IPS DF 4.7 (cell line): ENCODE data around the gene ULK1.

ENCODE experiments used
- DNase-seq: peaks from one replicate; pipeline ENCODE4 v3.0.0-alpha.2; 2013; ENCODE audit warnings: low spot score; ENCODE audit errors: extremely low read depth

Gene ULK1

GRCh38 chr12:131919366-131920156 is 25.1 kb downstream of the ULK1 start:
- DNase-seq, result no peak

DNA sequence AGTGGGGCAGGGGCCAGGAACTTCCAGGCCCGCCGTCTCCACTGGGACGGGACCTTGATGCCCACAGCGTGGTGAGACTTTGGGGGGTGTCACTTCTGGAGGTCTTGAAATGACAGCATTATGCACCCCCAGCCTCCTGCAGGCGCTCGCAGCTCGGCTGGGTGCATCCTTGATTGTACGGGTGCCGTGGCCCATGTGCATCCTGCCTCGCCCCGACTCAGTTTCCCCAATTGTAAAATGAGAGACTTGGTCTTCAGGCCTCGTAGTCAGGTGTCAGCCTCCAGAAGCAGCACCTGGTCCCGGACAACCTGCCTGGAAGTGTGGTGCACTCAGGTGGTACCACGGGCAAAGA is 25.7 kb downstream of the ULK1 start:
- no peak for DNase-seq

- DNase-seq, result no peak
Observed at GRCh38 chr12:131920902-131921840, 26.7 kb downstream of the ULK1 start.

GRCh38 chr12:131921866-131922769 is 27.7 kb downstream of the ULK1 start:
- no peak for DNase-seq

GRCh38 chr12:131922772-131923171 is 28.4 kb downstream of the ULK1 start:
- no peak for DNase-seq

DNA sequence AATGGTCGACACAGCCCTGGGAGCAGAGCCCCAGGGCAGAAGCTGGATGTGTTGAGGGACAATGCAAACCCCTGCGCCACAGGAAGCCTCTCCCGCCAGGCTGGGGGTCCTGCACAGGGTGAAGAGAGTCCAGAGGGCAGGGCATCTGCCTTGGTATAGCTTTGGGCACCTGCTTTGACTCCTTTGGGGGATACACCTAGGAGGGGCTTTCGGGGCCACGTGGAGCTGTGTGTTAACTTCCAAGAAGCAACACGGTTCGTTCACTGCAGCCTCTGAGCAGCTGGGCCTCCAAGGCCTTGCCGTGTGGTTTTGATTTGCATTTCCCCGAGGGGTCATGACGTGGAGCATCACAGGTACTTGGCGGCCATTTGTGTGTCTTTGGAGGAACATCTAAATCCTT is 28.8 kb downstream of the ULK1 start:
- DNase-seq, result no peak

DNA sequence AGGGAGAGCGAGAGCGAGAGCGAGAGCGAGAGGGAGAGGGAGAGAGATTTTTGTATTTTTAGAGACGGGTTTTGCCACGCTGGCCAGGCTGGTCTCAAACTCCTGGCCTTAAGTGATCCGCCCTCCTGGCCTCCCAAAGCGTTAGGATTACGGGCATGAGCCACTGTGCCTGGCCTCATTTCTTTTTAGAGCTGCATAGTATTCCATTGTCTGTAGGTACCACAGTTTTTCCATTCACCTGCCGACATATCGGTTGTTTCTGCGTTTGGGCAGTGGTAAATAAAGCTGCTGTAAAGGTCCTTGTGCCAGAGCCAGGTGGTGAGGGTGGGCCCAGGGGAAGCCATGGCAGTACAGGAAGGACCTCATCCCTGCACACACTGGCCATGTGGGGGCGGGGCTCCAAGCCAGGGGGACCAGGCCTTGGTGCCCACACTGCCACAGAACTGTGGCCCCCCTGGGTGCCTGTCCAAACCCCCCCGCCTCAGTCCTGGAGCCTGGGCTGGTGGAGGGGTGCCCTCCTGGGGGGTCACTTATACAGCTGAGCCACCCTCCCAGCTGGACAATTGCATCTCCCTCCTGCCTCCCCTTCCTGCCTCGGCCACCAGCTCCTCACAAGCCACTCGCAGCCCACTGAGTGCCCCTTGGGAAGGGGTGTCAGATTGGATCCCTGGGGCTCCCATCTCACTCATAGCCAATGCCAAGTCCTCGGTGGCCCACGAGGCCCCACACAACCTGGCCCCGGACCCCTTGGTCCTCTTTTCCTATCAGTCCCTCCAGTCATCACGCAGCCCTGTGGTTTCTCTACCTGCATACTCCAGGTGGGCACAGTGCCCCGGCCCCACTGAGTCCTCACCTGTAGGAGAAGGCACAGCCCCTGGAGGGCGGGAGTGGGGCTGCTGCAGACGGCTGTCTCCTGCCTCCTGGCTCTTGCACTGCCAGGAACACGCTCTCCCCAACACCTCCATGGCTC is 33.0 kb downstream of the ULK1 start:
- no peak for DNase-seq

DNA sequence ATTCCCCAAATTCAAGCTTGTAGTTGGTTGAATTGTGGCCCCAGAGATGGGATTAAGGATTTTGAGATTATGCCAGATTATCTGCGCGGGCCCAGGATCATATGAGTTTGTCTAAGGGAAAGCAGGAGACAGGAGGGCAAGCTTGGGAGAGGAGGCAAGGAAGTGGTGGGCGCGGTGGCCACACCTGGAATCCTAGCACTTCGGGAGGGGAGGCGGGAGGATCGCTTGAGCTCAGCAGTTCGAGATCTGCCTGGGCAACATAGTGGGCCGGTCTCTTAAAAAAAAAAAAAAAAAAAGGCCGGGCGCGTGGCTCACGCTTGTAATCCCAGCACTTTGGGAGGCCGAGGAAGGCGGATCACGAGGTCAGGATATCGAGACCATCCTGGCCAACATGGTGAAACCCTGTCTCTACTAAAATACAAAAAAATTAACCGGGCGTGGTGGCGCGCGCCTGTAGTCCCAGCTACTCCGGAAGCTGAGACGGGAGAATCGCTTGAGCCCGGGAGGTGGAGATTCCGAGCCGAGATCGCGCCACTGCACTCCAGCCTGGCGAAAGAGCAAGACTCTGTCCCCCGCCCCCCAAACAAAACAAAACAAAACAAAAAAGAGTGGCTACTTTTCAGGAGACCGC is 33.8 kb downstream of the ULK1 start:
- DNase-seq, result no peak

GRCh38 chr12:131928711-131929580 is 34.5 kb downstream of the ULK1 start, which contains the start of gene PUS1:
Gene PUS1, plus strand, starts transcription at chr12:131929276. Its CDS starts 447 bp downstream, at chr12:131929723.
- DNase-seq, result no peak

DNA sequence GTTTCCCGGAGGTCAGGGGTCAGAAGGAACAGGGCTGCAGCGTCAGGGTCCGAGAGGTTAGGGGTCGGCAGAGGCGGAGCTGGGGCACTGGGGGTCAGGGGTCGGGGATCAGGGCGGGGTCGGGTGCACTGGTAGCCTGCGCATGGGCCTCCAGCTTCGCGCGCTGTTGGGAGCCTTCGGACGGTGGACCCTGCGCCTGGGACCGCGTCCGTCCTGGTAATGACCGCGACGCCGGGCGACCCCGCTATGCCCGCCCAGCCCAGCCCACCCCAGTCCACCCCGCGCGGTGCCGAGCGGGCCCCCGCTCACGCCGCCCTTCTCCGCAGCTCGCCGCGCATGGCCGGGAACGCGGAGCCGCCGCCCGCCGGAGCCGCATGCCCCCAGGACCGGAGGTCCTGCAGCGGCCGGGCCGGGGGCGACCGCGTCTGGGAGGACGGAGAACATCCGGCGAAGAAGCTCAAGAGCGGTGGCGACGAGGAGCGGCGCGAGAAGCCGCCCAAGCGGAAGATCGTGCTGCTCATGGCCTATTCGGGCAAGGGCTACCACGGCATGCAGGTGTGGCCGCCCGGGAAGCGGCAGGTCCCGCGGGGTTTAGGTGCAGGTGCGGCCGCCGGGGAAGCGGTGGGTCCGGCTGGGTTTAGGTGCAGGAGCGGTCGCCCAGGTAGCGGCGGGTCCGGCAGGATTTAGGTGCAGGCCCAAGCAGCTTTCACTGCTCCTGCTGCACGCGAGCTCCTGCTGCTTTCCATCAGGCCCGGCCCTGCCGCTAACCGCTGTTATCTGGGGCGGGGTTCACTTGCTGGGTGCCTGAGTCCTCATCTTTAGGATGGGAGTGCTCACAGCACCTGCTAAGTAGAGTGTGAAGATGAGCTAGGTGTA is 35.4 kb downstream of the ULK1 start:
- no peak for DNase-seq

- no peak for DNase-seq
Observed at GRCh38 chr12:131930510-131930909, 36.1 kb downstream of the ULK1 start.

GRCh38 chr12:131933387-131933786 is 39.0 kb downstream of the ULK1 start:
- no peak for DNase-seq

GRCh38 chr12:131934535-131934934 is 40.1 kb downstream of the ULK1 start:
- DNase-seq, result no peak

DNA sequence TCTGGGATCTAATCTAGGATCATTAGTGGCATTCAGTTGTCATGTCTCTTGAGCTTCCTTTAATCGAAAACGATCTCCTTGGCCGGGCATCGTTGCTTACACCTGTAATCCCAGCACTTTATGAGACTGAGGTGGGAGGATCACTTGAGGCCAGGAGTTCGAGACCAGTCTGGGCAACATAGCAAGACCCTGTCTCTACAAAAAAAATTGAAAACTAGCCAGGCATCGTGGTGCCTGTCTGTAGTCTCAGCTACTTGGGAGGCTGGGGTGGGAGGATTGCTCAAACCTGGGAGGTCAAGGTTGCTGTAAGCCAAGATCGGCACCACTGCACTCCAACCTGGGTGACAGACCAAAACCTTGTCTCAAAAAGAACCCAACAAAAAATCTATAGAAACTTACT is 43.7 kb downstream of the ULK1 start:
- no peak for DNase-seq

- no peak for DNase-seq
Observed at GRCh38 chr12:131939007-131939406, 44.6 kb downstream of the ULK1 start.

GRCh38 chr12:131940141-131940547 is 45.7 kb downstream of the ULK1 start:
- DNase-seq, result no peak

DNA sequence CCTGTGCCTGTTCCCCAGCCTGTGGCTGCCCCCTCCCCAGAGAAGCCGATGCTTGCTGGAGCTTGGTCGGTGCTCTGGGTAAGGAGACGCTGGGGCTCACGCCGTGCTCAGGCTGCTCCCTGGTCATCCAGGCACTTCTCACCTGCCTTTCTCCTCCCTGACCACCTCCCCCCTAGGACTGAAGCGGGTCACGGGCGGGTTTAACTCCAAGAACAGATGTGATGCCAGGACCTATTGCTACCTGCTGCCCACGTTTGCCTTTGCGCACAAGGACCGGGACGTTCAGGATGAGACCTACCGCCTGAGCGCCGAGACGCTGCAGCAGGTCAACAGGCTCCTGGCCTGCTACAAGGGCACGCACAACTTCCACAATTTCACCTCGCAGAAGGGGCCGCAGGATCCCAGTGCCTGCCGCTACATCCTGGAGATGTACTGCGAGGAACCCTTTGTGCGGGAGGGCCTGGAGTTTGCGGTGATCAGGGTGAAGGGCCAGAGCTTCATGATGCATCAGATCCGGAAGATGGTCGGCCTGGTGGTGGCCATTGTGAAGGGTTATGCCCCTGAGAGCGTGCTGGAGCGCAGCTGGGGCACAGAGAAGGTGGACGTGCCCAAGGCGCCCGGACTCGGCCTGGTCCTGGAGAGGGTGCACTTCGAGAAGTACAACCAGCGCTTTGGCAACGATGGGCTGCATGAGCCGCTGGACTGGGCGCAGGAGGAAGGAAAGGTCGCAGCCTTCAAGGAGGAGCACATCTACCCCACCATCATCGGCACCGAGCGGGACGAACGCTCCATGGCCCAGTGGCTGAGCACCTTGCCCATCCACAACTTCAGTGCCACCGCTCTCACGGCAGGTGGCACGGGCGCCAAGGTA is 46.9 kb downstream of the ULK1 start:
- no peak for DNase-seq
